ENCODE data around the gene STUB1. TPM values are rescaled to one million over a fixed set of nuclear protein-coding genes. Genes with fewer than 3 reads are reported as not detected.

The STUB1 gene
- total RNA-seq, 1 donor from 2014 or later = 258 TPM

- Histone ChIP-seq H3K4me1 (peaks cover 6 to 16% of the 10 kb centered on the region in 2 donors), H3K9me3 (no peaks in the 10 kb centered on the region), H3K4me3 (peak overlapping the region; percentile 86 to 92), H3K27ac (peak overlapping the region; percentile 52 to 72), H3K27me3 (no peaks in the 10 kb centered on the region), H3K36me3 (no peaks in the 10 kb centered on the region)
- intact Hi-C loops (cut with DNase I) = no loop called here
- DNase-seq (ENCODE audit: low spot score in 2 of 2) = no peak
- TF ChIP-seq CTCF (IDR thresholded peaks at IDR 0.05) = no peak
Observed at GRCh38 chr16:642189-643049, 37.8 kb upstream of the STUB1 start.

DNA sequence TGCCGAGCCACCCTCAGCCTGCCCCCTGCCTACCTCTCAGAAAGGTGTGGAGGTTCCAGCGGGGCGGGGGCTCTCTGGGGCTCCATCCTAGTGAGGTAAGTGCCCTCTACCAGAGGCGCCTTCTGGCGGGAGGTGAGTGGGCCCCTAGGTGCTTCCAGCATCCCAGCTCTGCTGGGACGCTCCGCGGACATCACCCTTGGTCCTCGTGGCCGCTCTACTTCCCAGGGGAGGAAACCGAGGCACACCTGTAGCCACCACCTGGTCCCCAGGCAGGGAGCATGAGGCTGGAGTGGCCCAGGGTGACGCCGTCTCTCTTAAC is 37.2 kb upstream of the STUB1 start:
- Histone ChIP-seq H3K4me1 (peaks cover 8 to 19% of the 10 kb centered on the region in 2 donors), H3K27ac (peak overlapping the region in 1 of 2 donors; percentile 3)

DNA sequence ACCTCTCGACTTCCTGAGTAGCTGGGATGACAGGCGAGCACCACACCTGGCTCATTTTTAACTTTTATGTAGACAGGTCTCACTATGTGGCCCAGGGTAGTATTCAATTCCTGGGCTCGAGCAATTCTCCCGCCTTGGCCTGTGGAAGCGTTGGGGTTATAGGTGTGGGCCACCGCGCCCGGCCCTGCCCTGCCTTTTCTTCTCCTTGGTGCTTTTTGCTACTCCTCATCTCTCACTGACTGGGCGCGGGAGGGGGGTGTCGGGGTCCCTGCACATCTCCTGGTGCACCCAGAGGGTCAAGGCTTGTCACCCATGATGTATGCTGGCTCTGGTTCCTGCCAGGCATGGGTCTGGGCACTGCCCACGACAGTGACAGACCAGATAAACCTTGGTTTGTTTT is 35.7 kb upstream of the STUB1 start:
- H3K36me3 ChIP-seq = no peaks in the 10 kb centered on the region
- DNase-seq (ENCODE audit: low spot score in 2 of 2) = no peak
- TF ChIP-seq CTCF (IDR thresholded peaks at IDR 0.05) = no peak
- H3K27me3 ChIP-seq = no peaks in the 10 kb centered on the region
- peaks cover 15 to 26% of the 10 kb centered on the region in 2 donors for H3K4me1 ChIP-seq
- no peak overlapping the region for H3K4me3 ChIP-seq
- no peaks in the 10 kb centered on the region for H3K9me3 ChIP-seq
- intact Hi-C loops (cut with DNase I) = no loop called here
- H3K27ac ChIP-seq = no peak overlapping the region

More for the DNA sequence above, 37.2 kb upstream of the STUB1 start:
- Histone ChIP-seq H3K9me3 (no peaks in the 10 kb centered on the region), H3K27me3 (no peaks in the 10 kb centered on the region), H3K36me3 (no peaks in the 10 kb centered on the region), H3K4me3 (peak overlapping the region; percentile 86 to 92)
- no peak for TF ChIP-seq CTCF (IDR thresholded peaks at IDR 0.05)
- DNase-seq (ENCODE audit: low spot score in 2 of 2) = no peak
- intact Hi-C loops (cut with DNase I) = no loop called here

DNA sequence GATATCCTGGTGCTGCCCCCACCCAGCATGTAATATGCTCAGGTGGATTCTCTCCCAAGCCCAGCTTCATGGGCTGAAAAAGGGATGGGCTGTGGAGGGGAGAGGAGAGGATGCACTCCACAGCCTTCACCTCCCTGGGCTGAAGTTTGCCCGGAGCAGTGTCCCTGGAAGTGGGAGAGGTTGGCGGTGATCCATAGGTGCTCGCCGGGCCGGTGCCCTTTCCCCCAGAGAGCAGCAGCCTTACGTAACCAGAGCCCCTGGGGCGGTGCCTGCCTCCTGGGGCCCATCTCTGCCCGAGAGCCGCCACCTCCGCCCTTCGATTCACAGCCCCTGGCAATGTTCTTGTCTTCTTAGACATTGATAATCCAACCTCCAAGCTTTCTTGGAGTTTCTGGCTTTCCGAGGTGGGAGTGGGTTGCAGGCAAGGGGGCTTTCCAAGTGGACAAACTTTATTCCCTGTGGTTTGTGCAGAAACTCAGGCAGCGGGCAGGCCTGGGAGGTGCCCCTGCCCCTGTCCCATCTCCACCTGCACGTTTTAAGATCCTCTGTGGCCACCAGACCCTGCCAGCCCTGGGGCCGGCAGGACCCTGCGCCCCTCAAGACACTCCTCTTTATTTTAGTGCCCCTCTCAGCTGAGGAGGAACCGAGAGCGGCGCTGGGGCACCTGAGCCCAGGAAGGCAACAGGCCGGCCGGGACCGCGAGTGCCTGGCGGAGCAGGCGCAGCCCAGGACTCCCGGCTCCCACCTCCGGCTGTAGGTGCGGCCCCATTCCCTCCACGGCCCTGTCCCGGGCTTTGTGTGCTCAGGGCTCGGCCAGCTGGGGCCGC is 34.1 kb upstream of the STUB1 start:
- Histone ChIP-seq H3K27ac (no peak overlapping the region), H3K4me1 (peaks cover 15 to 32% of the 10 kb centered on the region in 2 donors), H3K9me3 (no peaks in the 10 kb centered on the region), H3K4me3 (no peak overlapping the region), H3K36me3 (no peaks in the 10 kb centered on the region), H3K27me3 (no peaks in the 10 kb centered on the region)
- TF ChIP-seq CTCF (IDR thresholded peaks at IDR 0.05) = no peak
- intact Hi-C loops (cut with DNase I) = no loop called here
- no peak for DNase-seq (ENCODE audit: low spot score in 2 of 2)

- Histone ChIP-seq H3K36me3 (no peaks in the 10 kb centered on the region), H3K4me1 (peaks cover 15 to 28% of the 10 kb centered on the region in 2 donors), H3K4me3 (no peak overlapping the region), H3K27me3 (no peaks in the 10 kb centered on the region), H3K27ac (no peak overlapping the region), H3K9me3 (no peaks in the 10 kb centered on the region)
- DNase-seq (ENCODE audit: low spot score in 2 of 2) = no peak
- intact Hi-C loops (cut with DNase I) = no loop called here
- TF ChIP-seq CTCF (IDR thresholded peaks at IDR 0.05) = no peak
Observed at GRCh38 chr16:646679-647172, 33.5 kb upstream of the STUB1 start.
